Sigmoid colon (tissue), 7 donors: ENCODE results near the gene RAB40B. TPM values are rescaled to one million over a fixed set of nuclear protein-coding genes. Genes with fewer than 3 reads are reported as not detected.

Source experiments
- DNase-seq: peaks from one replicate; pipeline ENCODE4 v3.0.0-alpha.2; 2019
- H3K27ac ChIP-seq, 4 donors: fragments of 200-600 bp; sonication (generic); one replicate each; pipeline ENCODE4 v1.5.1; 2016 to 2019; ENCODE audit warnings: mild to moderate bottlenecking in 1 of 4
- H3K27me3 ChIP-seq, 3 donors: fragments of 200-600 bp; sonication (generic); one replicate each; pipeline ENCODE4 v1.5.1; 2019; ENCODE audit warnings: mild to moderate bottlenecking in 1 of 3
- H3K36me3 ChIP-seq, 4 donors: fragments of 200-600 bp; sonication (generic); one replicate each; pipeline ENCODE4 v1.5.1; 2016 to 2019
- H3K4me1 ChIP-seq, 4 donors: fragments of 200-600 bp; sonication (generic); one replicate each; pipeline ENCODE4 v1.5.1; 2017 to 2019
- H3K4me3 ChIP-seq, 4 donors: fragments of 200-600 bp; sonication (generic); one replicate each; pipeline ENCODE4 v1.5.1; 2017 to 2019; ENCODE audit warnings: mild to moderate bottlenecking in 2 of 4, moderate library complexity in 1 of 4
- H3K9me3 ChIP-seq, 4 donors: fragments of 200-600 bp in 3 of 4; sonication (generic) in 3 of 4; one replicate each; pipeline versions ENCODE4 v1.5.1 to v1.6.1; 2013 to 2019
- EP300 ChIP-seq, 4 donors: sonication (generic); formaldehyde crosslinking; IDR thresholded peaks; one replicate each; pipeline ENCODE4 v1.6.1; 2017; ENCODE audit warnings: antibody characterized with exemption in 4 of 4
- POLR2A ChIP-seq, 2 donors: fragments of 450-650 bp; IDR thresholded peaks; one replicate each; pipeline ENCODE4 v1.6.1; 2016; ENCODE audit warnings: antibody characterized with exemption in 2 of 2, mild to moderate bottlenecking in 2 of 2, moderate library complexity in 2 of 2
- POLR2AphosphoS5 ChIP-seq, 4 donors: sonication (generic); formaldehyde crosslinking; IDR thresholded peaks; one replicate each; pipeline ENCODE4 v1.6.1; 2017; ENCODE audit warnings: antibody characterized with exemption in 4 of 4
- WGBS, 2 donors: extraction: QIAGEN DNeasy Blood & Tissue Kit; methylation state at CpG; one replicate each; pipeline ENCODE4 v1.1.7; 2013; 5-methylcytosine and 5-hydroxymethylcytosine counted together
- intact Hi-C: fragments of 100-400 bp; cut with DNase I; formaldehyde crosslinking; loops from one replicate; pipeline ENCODE4 v1.15.1; 2023
- polyA plus RNA-seq, 3 donors: library from polyadenylated mRNA; stranded (reverse); fragments of 200-250 nt; gene quantifications; one replicate each; pipeline ENCODE4 v1.2.3, GENCODE V29; 2013
- total RNA-seq, 4 donors: library from RNA; depleted of rRNA; stranded (reverse); fragments of >200 nt; gene quantifications; one replicate each; pipeline ENCODE4 v1.1.0, GENCODE V29; 2016
- TF ChIP-seq, protein P1 (sequence below), 4 experiments: fragments of 450-650 bp in 3 of 4; fragments of 200-600 bp in 1 of 4; IDR thresholded peaks; one replicate each; pipeline ENCODE4 v1.5.1; 2016 to 2019; ENCODE audit warnings: antibody characterized with exemption in 4 of 4, mild to moderate bottlenecking in 3 of 4, moderate library complexity in 2 of 4
- donor health status: healthy with polysubstance abuse.
- donor health status: Bipolar disorder and iron deficiency.
- donor health status: healthy.

The RAB40B gene
- total and polyA plus RNA-seq, 7 donors = 11.7 to 32.7 (median 23.2) TPM

DNA sequence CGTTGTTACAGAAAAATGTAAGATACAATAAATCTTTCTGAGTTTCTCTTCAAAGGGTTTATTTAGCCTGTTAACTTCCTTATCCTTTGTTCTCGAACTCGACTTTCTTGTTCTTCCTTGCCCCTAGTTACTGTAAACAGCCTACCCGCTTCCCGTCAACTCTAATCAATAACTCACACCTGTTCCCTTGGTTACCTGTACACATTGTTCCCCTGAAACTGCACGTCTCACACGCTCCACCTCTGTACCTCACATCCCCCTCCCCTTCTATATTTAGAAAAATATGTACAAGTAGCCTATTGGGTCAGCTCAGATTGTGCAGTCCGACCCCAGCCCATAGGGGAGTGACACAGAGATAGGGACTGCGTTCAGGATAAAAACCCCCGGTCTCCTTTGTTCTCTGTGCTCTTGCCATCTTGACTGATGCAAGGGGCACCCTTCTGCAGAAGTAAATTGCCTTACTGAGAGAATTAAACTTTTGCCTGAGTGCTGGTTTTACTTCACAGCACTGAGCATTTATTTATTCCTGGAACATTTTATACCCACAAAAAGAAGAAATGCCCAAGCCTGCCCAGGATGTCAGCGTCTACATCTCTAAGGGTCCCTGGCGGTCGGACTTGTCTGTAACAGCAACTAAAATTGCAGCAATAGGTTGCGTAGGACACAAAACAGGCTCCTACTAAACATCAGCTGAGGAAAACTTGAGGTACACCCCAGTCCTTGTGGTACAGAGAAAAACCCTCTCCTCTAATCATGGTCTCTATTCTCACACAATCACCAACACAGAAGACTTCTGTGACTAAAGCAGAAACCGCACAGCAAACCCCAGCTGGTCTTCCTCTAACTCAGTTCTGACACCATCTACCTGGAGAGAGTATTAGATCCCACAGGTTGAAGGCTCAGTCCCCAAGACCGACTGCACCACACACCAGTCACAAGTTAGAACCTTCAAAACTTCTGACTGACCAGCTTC, 61.6 kb downstream of the RAB40B start:
- Histone ChIP-seq H3K36me3 (peaks cover 0 to 40% (median 5%) of the 10 kb centered on the region in 4 donors), H3K27ac (no peak overlapping the region), H3K27me3 (no peaks in the 10 kb centered on the region), H3K4me3 (no peak overlapping the region), H3K9me3 (no peaks in the 10 kb centered on the region), H3K4me1 (peaks cover 0 to 15% (median 0%) of the 10 kb centered on the region in 4 donors)
- TF ChIP-seq POLR2A (IDR thresholded peaks at IDR 0.05) (no peak), EP300 (IDR thresholded peaks at IDR 0.05) (no peak), POLR2AphosphoS5 (IDR thresholded peaks at IDR 0.05) (no peak)
- TF ChIP-seq, protein P1, sequence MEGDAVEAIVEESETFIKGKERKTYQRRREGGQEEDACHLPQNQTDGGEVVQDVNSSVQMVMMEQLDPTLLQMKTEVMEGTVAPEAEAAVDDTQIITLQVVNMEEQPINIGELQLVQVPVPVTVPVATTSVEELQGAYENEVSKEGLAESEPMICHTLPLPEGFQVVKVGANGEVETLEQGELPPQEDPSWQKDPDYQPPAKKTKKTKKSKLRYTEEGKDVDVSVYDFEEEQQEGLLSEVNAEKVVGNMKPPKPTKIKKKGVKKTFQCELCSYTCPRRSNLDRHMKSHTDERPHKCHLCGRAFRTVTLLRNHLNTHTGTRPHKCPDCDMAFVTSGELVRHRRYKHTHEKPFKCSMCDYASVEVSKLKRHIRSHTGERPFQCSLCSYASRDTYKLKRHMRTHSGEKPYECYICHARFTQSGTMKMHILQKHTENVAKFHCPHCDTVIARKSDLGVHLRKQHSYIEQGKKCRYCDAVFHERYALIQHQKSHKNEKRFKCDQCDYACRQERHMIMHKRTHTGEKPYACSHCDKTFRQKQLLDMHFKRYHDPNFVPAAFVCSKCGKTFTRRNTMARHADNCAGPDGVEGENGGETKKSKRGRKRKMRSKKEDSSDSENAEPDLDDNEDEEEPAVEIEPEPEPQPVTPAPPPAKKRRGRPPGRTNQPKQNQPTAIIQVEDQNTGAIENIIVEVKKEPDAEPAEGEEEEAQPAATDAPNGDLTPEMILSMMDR (IDR thresholded peaks at IDR 0.05) = no peak
- WGBS, 2 donors = 49 to 76% methylated on average over 16 of the region's 16 CpGs
- no peak for DNase-seq
- intact Hi-C loops = loop anchor here (10.0 kb wide), 1 partner anchor 282 kb away; the partner anchor contains the start of gene TEX19

- H3K36me3 ChIP-seq = peaks cover 0 to 32% (median 18%) of the 10 kb centered on the region in 4 donors
- H3K27ac ChIP-seq = no peak overlapping the region
- no peak for TF ChIP-seq POLR2A (IDR thresholded peaks at IDR 0.05)
- TF ChIP-seq, protein P1 (IDR thresholded peaks at IDR 0.05) = no peak
- no peak for TF ChIP-seq EP300 (IDR thresholded peaks at IDR 0.05)
- no peak for TF ChIP-seq POLR2AphosphoS5 (IDR thresholded peaks at IDR 0.05)
- intact Hi-C loops = loop anchor here (10.0 kb wide), 1 partner anchor 279 kb away; the partner anchor contains the start of gene TEX19
- DNase-seq = no peak
- no peaks in the 10 kb centered on the region for H3K9me3 ChIP-seq
- no peaks in the 10 kb centered on the region for H3K27me3 ChIP-seq
- H3K4me1 ChIP-seq = no peaks in the 10 kb centered on the region
- H3K4me3 ChIP-seq = no peak overlapping the region
Measured at GRCh38 chr17:82633343-82633742, 65.2 kb downstream of the RAB40B start.

DNA sequence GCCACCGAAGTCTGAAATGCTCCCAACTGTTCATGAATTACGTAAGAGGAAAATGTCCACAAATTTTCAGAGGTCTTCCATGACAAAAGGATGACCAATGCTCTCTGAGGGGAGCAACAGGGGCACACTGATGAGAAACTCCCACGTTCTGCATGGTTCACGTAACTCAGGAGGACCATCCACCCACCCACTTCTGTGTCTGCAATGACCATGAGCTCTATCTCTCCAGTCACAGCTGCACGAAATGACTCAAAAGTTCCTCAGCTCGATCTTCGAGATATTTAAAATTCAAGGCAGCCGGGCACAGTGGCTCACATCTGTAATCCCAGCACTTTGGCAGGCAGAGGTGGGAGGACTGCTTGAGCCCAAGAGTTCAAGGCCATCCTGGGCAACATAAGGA, 66.0 kb downstream of the RAB40B start:
- Histone ChIP-seq H3K27me3 (no peaks in the 10 kb centered on the region), H3K4me1 (no peaks in the 10 kb centered on the region), H3K36me3 (peaks cover 0 to 41% (median 24%) of the 10 kb centered on the region in 4 donors), H3K4me3 (no peak overlapping the region), H3K27ac (no peak overlapping the region), H3K9me3 (no peaks in the 10 kb centered on the region)
- 90 to 93% methylated on average over 8 of the region's 8 CpGs for WGBS, 2 donors
- intact Hi-C loops = loop anchor here (10.0 kb wide), 1 partner anchor 278 kb away; the partner anchor contains the start of gene TEX19
- TF ChIP-seq, protein P1 (IDR thresholded peaks at IDR 0.05) = no peak
- TF ChIP-seq POLR2AphosphoS5 (IDR thresholded peaks at IDR 0.05) (no peak), EP300 (IDR thresholded peaks at IDR 0.05) (no peak), POLR2A (IDR thresholded peaks at IDR 0.05) (no peak)
- no peak for DNase-seq

GRCh38 chr17:82631544-82631943, 67.0 kb downstream of the RAB40B start:
- no peak for DNase-seq
- Histone ChIP-seq H3K27ac (no peak overlapping the region), H3K4me1 (no peaks in the 10 kb centered on the region), H3K9me3 (no peaks in the 10 kb centered on the region), H3K4me3 (no peak overlapping the region), H3K36me3 (peaks cover 0 to 50% (median 30%) of the 10 kb centered on the region in 4 donors), H3K27me3 (no peaks in the 10 kb centered on the region)
- TF ChIP-seq POLR2A (IDR thresholded peaks at IDR 0.05) (no peak), POLR2AphosphoS5 (IDR thresholded peaks at IDR 0.05) (no peak)
- intact Hi-C loops = loop anchor here (10.0 kb wide), 1 partner anchor 277 kb away; the partner anchor contains the start of gene TEX19
- 64 to 86% methylated on average over 6 of the region's 6 CpGs for WGBS, 2 donors

DNA sequence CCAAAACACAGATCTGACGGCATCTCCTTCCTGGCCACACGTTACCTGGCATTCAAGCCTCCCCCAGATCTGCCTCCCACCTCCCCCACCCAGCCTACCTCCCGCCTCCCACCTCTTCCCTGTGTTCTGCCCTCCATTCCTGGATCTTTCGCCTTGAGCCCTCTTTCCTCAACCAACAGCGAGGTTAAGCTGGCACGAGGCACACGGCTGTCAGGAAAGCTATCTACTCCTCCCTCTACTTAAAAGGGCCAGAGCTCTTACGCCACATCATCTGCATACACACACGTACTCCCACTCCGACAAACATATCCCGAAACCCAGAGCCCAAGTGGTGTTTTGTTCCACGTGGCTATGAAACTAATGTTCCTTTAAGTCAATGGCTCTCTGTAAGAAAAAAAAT, 68.3 kb downstream of the RAB40B start:
- no peaks in the 10 kb centered on the region for H3K4me1 ChIP-seq
- DNase-seq = no peak
- WGBS, 2 donors = 92 to 94% methylated on average over 12 of the region's 12 CpGs
- no peak overlapping the region for H3K4me3 ChIP-seq
- H3K9me3 ChIP-seq = no peaks in the 10 kb centered on the region
- H3K36me3 ChIP-seq = peaks cover 7 to 63% (median 35%) of the 10 kb centered on the region in 4 donors
- TF ChIP-seq EP300 (IDR thresholded peaks at IDR 0.05) (no peak), POLR2A (IDR thresholded peaks at IDR 0.05) (no peak), POLR2AphosphoS5 (IDR thresholded peaks at IDR 0.05) (no peak)
- TF ChIP-seq, protein P1 (IDR thresholded peaks at IDR 0.05) = no peak
- no peak overlapping the region for H3K27ac ChIP-seq
- no peaks in the 10 kb centered on the region for H3K27me3 ChIP-seq
- intact Hi-C loops = loop anchor here (10.0 kb wide), 1 partner anchor 275 kb away; the partner anchor contains the start of gene TEX19
